Forelimb muscle (tissue), 1 donor: ENCODE results near the gene KRT6C. TPM values are rescaled to one million over a fixed set of nuclear protein-coding genes. Genes with fewer than 3 reads are reported as not detected.

ENCODE experiments used
- DNase-seq: peaks from one replicate; pipeline ENCODE4 v3.0.0-alpha.2; 2013; ENCODE audit warnings: low read depth
- polyA plus RNA-seq: library from polyadenylated mRNA; unstranded; fragments of 120-200 nt; gene quantifications from one replicate; pipeline ENCODE4 v1.2.1, GENCODE V29; 2013; ENCODE audit not compliant: insufficient read length

Gene KRT6C
- polyA plus RNA-seq, 1 donor = not detected

DNA sequence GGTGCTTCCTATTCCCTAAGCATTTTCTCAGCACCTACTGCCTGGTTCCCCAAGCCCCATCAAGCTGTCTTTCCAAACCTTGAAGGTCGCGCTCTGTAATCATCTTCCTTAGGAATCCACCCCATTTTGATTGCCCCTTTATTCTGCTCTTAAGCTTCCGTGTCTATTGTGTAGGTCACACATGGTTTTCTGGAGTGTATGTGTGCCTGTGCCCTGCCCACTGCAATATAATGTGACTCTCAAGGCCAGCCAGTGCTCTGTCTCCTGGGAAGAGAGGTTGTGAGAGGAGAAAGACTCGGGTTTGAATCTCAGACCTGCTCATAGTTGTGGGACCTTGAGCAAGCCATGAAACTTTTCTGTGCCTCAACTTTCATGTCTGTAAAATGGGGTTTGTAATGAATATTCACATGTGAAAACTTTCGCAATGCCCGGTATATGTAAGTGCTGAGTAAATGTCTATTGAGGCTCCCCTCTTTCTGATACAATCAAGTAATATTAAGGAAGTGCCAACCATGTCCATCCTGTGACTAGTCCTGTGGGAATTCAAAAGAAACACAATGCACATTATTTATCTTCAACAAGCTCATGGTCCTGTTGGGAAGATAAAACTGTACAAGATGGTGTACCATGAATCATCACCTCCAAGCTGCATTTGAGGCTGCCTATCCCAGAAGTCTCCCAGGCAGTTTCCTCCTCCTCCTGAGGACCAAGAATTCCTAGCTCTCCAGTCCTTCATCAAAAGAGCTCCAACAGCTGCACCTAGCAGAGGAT, 38.7 kb downstream of the KRT6C start:
- DNase-seq = no peak

DNA sequence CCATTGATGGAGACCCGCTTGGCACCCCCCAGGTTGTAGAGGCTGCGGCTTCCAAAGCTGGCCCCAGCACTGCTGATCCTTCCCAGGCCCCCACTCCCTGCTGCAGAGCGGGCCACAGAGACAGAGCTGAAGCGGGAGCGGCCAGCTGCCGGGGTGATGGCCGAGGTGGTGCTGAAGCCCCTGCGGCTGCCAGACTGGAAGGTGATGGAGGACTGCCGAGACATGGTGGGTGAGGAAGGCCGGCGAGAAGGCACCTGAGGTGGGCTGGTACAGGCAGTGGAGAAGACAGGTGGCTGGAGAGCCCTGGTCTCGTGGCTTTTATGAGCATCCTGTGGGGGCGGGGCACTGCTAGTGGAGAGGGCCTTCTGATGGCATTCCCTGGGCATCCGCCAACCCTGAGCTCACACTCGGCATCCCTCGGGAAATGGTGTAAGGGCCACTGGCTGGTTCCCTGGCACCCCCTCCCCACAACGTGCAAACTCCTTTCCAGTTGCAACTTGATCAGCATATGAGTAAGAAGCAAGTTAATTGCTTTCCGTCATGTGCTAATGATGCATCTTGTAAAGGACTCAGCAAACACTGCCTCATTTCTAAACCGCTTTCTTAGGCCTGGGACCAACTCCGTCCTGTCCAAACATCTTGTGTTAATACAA, 39.4 kb downstream of the KRT6C start, which contains the start of gene KRT75:
KRT75 (minus strand) TSS at position 291 of the 653 bp plus-strand sequence; CDS start at position 224, 67 bp downstream.
- no peak for DNase-seq

DNA sequence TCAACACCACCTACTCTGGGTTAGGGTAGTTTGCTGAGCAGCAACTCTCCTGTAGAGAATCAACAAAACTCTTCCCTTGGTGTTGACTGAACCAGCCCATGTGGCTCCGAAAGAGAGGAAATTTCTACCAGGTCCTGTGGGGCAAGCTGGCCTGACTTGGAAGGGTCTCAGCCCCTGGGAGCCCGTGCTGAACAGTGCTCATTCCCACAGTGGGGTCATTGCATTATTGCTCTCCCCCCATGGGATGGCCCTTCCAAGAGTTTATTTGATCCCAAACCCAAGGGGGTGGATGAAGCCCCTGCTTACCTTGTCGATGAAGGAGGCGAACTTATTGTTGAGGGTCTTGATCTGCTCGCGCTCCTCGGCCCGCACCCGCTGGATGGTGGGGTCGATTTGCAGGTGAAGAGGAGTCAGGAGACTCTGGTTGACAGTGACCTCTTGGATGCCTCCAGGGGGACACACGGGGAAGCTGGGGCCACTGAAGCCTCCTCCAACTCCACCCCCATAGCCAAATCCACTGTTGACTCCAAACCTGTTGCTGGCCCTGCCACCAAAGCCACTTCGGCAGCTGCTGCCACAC, 40.0 kb downstream of the KRT6C start:
- DNase-seq = no peak

DNA sequence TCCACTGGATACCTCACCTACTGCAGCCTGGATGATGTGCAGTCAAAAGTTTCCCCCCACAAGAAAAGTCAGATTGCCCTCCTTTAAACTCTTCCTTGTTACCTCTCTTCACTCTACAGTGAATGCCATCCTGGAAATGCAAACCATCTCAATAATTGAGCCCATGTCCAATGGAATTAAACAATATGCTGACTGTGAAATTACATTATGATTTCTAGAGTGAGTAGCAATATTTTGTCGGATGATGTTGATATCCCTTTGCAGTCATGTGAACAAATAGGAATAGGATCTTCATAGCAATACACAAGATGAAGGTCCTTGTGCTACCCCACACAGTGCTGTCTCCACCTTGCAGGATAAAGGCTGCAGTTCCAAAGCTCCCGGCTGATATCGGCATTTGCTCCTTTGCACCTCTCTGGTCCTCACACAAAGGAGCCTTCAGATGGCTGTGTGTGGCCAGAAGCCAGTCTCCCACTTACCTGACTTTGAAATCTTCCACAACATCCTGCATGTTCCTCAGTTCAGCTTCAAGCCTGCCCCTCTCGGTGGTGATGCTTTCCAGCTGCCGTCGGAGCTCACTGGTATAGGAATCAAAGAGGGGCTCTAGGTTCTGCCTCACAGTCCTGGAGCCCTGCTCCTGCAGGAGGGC, 40.9 kb downstream of the KRT6C start:
- DNase-seq = no peak

DNA sequence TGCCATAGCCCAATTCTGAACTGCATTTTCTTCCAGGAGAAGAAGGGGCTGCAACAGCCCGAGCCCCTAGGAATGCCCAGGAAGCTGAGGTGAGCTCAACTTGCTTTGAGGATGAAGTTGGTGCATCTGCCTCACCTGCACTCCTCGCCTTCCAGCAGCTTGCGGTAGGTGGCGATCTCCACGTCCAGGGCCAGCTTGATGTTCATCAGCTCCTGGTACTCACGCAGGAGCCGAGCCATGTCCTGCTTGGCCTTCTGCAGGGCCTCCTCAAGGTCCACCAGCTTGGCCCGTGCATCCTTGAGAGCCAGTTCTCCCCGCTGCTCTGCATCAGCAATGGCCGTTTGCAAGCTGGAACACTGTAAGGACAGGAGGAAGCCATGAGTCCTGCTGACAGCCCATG, 45.5 kb downstream of the KRT6C start:
- DNase-seq = no peak

DNA sequence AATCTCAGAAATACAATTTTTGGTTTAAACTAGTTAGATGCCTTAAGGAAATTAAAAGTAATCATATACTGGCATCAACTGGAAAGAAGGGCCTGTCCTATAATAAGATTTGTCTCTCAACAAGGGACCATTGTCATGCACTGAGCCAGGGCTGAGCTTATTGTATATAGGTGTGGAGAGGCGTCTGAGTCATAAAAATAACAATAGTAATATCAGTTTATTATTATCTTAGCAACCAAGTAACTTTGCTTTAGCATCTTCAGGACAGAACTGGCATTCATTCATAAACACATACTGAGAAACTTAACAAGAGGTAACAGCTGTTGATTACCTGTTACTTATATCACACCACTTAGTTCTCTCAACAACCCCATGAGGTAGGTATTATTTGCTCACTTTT, 46.5 kb downstream of the KRT6C start:
- DNase-seq = no peak

DNA sequence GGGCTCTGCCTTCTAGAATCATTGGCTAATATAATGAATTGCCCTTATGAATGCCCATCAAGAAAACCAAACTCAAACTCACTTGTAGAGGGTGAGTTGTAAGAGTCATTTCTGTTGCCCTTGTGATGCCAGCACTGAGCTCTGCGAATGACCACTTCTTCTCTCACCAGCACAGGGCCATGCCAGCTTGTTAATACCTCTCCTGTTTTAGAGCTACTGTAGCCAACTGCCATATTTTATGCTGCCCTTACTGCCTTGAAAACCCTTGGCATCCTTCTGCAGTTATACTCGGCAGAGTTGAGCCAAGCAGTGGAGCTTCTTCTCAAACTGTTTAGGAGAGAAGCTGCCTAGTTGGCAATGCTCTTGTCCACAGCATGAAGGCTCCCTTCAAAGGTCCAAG, 47.6 kb downstream of the KRT6C start:
- DNase-seq = no peak

DNA sequence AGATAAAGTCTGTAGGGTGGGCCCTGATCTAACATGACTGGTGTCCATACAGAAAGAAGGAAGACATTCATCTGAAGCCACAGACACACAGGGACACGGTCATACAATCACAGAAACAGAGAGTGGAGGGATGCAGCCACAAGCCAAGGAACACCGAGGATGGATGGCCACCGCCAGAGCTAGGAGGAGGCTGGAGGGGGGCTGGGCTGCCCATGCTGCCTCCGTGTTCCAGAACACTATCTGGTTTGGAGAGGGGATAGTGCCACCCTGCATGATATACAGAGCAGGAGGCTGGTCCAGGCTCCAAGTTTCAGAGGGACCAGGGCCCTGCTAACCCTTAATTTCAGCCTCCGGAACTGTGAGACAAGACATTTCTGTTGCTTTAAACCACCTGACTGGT, 48.1 kb downstream of the KRT6C start:
- DNase-seq = no peak

DNA sequence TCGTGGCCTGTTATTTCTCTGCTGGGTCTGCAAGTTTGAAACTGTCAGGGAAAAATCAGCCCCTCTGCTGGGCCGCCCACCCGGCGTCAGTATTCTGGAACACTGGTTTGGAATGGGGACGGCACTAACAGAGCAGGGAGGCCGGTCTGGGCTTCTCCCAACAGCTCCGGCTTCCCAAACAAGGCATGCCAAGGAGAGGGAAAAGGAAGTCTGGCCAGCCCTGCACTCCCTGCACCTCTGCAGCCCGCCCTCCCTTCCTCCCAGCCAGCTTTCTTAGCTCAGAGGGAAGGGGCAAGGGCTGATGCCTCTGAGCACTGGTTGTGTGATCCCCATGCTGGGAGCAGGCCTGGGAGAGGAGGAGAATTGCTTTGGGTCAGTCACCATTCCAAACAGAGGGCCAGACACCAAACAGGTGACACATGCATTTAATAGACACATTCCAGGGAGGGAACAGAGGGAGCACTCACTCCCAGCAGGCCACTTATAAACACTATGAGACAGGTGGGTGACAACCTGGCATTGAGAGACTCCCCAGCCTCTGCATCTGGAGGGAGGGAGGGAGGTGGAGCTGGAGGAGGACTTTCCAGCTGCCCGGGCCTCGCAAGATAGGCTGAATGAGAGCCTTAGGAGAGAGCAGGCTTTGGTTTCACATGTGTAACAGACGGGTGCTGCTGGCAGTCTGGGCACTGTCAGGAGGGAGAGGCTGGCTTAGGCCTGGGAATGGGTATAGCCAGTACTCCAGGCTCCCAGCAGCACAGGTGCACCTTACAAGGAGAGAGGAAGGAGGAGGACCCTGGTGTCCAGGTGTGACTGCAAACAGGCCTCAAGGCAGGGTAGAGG, 49.7 kb downstream of the KRT6C start:
- DNase-seq = no peak

DNA sequence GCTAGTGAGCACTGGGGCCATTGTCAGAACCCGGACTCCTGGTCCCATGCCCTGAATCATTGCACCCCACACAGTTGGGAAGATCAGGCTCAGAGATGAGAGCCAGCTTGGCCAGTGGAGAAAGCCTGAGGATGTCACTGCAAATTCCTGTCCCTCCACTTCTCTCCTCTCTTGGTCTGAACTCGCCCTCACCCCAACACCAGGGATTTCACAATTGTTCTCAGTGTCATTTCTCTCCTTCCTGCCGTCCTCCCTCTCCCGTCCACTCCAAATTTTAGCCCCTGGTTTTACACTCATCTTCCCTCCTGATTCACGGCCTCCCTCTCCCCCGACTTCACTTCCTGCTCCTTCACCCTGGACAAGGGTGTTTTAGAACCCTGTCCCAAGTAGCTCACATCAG, 50.6 kb downstream of the KRT6C start:
- no peak for DNase-seq

DNA sequence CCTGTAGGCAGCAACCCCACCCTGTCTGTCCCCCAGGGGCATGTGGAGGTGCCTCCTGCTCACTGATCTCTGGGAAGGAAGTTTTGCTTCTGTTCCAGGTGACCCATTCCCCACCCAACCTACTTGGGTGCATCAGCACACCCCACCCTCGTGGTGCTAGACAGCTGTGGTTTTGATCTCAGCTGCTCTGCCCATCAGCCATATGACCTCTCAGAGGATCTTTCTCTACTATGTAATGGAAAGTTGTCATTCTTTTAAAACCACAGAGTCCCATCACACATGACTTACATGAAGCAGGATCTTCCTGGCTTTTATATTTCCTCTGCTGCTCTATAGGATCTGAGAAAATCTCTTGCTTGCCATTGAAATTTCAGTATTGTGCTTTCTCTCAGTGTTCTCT, 53.9 kb downstream of the KRT6C start:
- no peak for DNase-seq

DNA sequence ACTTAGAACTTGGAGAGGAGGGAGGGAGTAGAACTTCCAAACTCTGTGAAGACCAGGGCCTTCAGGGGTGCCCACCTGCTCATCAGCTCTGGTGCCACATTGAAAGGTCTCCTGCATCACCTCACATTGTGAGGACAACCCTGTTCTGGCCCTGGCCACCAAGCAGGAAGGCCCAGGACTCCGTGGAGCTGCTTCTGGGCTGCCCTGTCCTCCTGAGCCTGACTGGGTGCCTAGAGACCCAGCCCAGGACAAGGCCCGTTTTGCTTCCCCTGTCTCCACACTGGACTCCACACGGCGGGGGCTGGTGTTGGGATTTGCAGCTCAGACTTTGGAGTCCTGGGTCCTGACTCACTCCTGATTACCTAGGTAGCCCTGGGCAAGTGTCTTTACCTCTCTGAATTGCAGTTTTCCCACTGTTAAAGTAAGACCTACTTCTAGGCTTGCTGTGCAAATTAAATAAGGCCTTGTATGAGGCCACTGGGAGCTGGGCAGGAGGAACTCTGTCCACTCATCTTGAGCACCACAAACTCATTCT, 55.0 kb downstream of the KRT6C start:
- DNase-seq = no peak

Other genes with a start within 250 kb of the KRT6C start
- 0.86 TPM for gene KRT7, start 240.6 kb downstream of the KRT6C start, polyA plus RNA-seq
- 0.33 TPM for gene KRT86, start 199.2 kb downstream of the KRT6C start, polyA plus RNA-seq
- gene KRT81, start 182.3 kb downstream of the KRT6C start, polyA plus RNA-seq = not detected
- not detected for gene KRT83, start 152.4 kb downstream of the KRT6C start, polyA plus RNA-seq
- gene KRT85, start 106.3 kb downstream of the KRT6C start, polyA plus RNA-seq = not detected
- not detected for gene KRT84, start 88.2 kb downstream of the KRT6C start, polyA plus RNA-seq
- not detected for gene KRT82, start 67.5 kb downstream of the KRT6C start, polyA plus RNA-seq
- gene KRT75, start 39.4 kb downstream of the KRT6C start, polyA plus RNA-seq = not detected
- not detected for gene KRT6B, start 21.7 kb downstream of the KRT6C start, polyA plus RNA-seq
- not detected for gene KRT6A, start 19.5 kb upstream of the KRT6C start, polyA plus RNA-seq
- gene KRT5, start 46.6 kb upstream of the KRT6C start, polyA plus RNA-seq = 0.24 TPM
- gene KRT71, start 79.3 kb upstream of the KRT6C start, polyA plus RNA-seq = not detected
- not detected for gene KRT74, start 100.0 kb upstream of the KRT6C start, polyA plus RNA-seq
- 0.08 TPM for gene KRT72, start 127.7 kb upstream of the KRT6C start, polyA plus RNA-seq
- gene KRT73, start 144.8 kb upstream of the KRT6C start, polyA plus RNA-seq = not detected
- gene KRT2, start 178.4 kb upstream of the KRT6C start, polyA plus RNA-seq = not detected
- 1.0 TPM for gene KRT1, start 206.6 kb upstream of the KRT6C start, polyA plus RNA-seq
- not detected for gene KRT77, start 229.7 kb upstream of the KRT6C start, polyA plus RNA-seq